H9 (cell line): ENCODE data around the gene SETDB2. TPM values are rescaled to one million over a fixed set of nuclear protein-coding genes. Genes with fewer than 3 reads are reported as not detected.

Source experiments
- DNase-seq: peaks from one replicate; pipeline ENCODE4 v3.0.0-alpha.2; 2017
- H2AFZ ChIP-seq: one replicate; pipeline ENCODE4 v1.6.1; 2013; ENCODE audit warnings: mild to moderate bottlenecking, low read length, control low read depth, moderate library complexity
- H2AK5ac ChIP-seq: 2 replicates; pipeline ENCODE4 v1.6.1; 2013; ENCODE audit warnings: low read length, control low read depth, mixed read lengths; ENCODE audit not compliant: insufficient read length
- H2BK120ac ChIP-seq: one replicate; pipeline ENCODE4 v1.6.1; 2013; ENCODE audit warnings: low read depth, mild to moderate bottlenecking, low read length, control low read depth, inconsistent platforms; ENCODE audit not compliant: poor library complexity, severe bottlenecking
- H2BK12ac ChIP-seq: 2 replicates; pipeline ENCODE4 v1.6.1; 2013; ENCODE audit warnings: low read length, control low read depth, mixed read lengths, low read depth; ENCODE audit not compliant: insufficient read length
- H2BK15ac ChIP-seq: 2 replicates; pipeline ENCODE4 v1.6.1; 2013; ENCODE audit warnings: low read depth, low read length, control low read depth
- H2BK20ac ChIP-seq: one replicate; pipeline ENCODE4 v1.6.1; 2013; ENCODE audit warnings: low read depth, mild to moderate bottlenecking, low read length, control low read depth, inconsistent platforms; ENCODE audit not compliant: poor library complexity, severe bottlenecking
- H2BK5ac ChIP-seq: 2 replicates; pipeline ENCODE4 v1.6.1; 2013; ENCODE audit warnings: low read length, control low read depth, mixed read lengths; ENCODE audit not compliant: insufficient read length
- H3K14ac ChIP-seq: 2 replicates; pipeline ENCODE4 v1.6.1; 2013; ENCODE audit warnings: low read length, control low read depth; ENCODE audit not compliant: insufficient read depth
- H3K18ac ChIP-seq: 2 replicates; pipeline ENCODE4 v1.6.1; 2013; ENCODE audit warnings: low read depth, mild to moderate bottlenecking, mixed read lengths, low read length, control low read depth; ENCODE audit not compliant: insufficient read length
- H3K23ac ChIP-seq: 2 replicates; pipeline ENCODE4 v1.6.1; 2013; ENCODE audit warnings: low read length, control low read depth, mixed read lengths, low read depth; ENCODE audit not compliant: insufficient read length
- H3K23me2 ChIP-seq: 2 replicates; pipeline ENCODE4 v1.6.1; 2013; ENCODE audit warnings: low read depth, mild to moderate bottlenecking, mixed read lengths, low read length, control low read depth; ENCODE audit not compliant: insufficient read length, poor library complexity, severe bottlenecking
- H3K27ac ChIP-seq: 2 replicates; pipeline ENCODE4 v1.5.1; 2013; ENCODE audit warnings: low read length, control low read depth, mixed read lengths, low read depth; ENCODE audit not compliant: insufficient read length
- H3K27me3 ChIP-seq: 2 replicates; pipeline ENCODE4 v1.6.1; 2013; ENCODE audit warnings: low read length, control low read depth, inconsistent platforms; ENCODE audit not compliant: insufficient read depth
- H3K4ac ChIP-seq: 2 replicates; pipeline ENCODE4 v1.6.1; 2013; ENCODE audit warnings: low read depth, mild to moderate bottlenecking, control low read depth, inconsistent platforms, low read length, moderate library complexity
- H3K4me1 ChIP-seq: 2 replicates; pipeline ENCODE4 v1.6.1; 2013; ENCODE audit warnings: low read length, control low read depth, inconsistent platforms; ENCODE audit not compliant: insufficient read depth
- H3K4me2 ChIP-seq: 2 replicates; pipeline ENCODE4 v1.6.1; 2013; ENCODE audit warnings: low read length, control low read depth, mixed read lengths; ENCODE audit not compliant: insufficient read length, insufficient read depth
- H3K56ac ChIP-seq: 2 replicates; pipeline ENCODE4 v1.6.1; 2013; ENCODE audit warnings: low read depth, mild to moderate bottlenecking, mixed read lengths, low read length, control low read depth; ENCODE audit not compliant: insufficient read length
- H3K79me1 ChIP-seq: 2 replicates; pipeline ENCODE4 v1.6.1; 2013; ENCODE audit warnings: low read depth, mild to moderate bottlenecking, moderate library complexity, low read length, control low read depth, inconsistent platforms; ENCODE audit not compliant: insufficient read depth, poor library complexity, severe bottlenecking
- H3K79me2 ChIP-seq: 2 replicates; pipeline ENCODE4 v1.6.1; 2013; ENCODE audit warnings: low read length, control low read depth, inconsistent platforms; ENCODE audit not compliant: insufficient read depth
- H3K9ac ChIP-seq: 2 replicates; pipeline ENCODE4 v1.6.1; 2013; ENCODE audit warnings: low read length, control low read depth, mixed read lengths; ENCODE audit not compliant: insufficient read length; ENCODE audit errors: extremely low read depth
- H3K9me3 ChIP-seq: one replicate; pipeline ENCODE4 v1.6.1; 2013; ENCODE audit warnings: low read depth, low read length, inconsistent platforms; ENCODE audit not compliant: control insufficient read depth
- H3T11ph ChIP-seq: one replicate; pipeline ENCODE4 v1.6.1; 2013; ENCODE audit warnings: mild to moderate bottlenecking, low read length, control low read depth, inconsistent platforms
- H4K20me1 ChIP-seq: one replicate; pipeline ENCODE4 v1.6.1; 2013; ENCODE audit not compliant: control insufficient read depth, insufficient read length, insufficient read depth
- H4K5ac ChIP-seq: 2 replicates; pipeline ENCODE4 v1.6.1; 2013; ENCODE audit warnings: low read depth, mild to moderate bottlenecking, mixed read lengths, low read length, control low read depth; ENCODE audit not compliant: insufficient read length
- H4K8ac ChIP-seq: replicated peaks from 2 replicates; pipeline ENCODE4 v1.6.1; 2013; ENCODE audit warnings: low read length, control low read depth, mixed read lengths, low read depth; ENCODE audit not compliant: insufficient read length
- H4K91ac ChIP-seq: 2 replicates; pipeline ENCODE4 v1.6.1; 2013; ENCODE audit warnings: low read depth, mild to moderate bottlenecking, moderate library complexity, mixed read lengths, low read length, control low read depth; ENCODE audit not compliant: insufficient read length
- H3K27ac Mint-ChIP-seq, 3 experiments: 2 replicates in 2 of 3; 3 replicates in 1 of 3; pipeline ENCODE4 v1.8.0; 2020 to 2021; ENCODE audit warnings: mixed read lengths in 3 of 3, mild to moderate bottlenecking in 1 of 3, moderate library complexity in 1 of 3
- H3K27me3 Mint-ChIP-seq: 2 replicates; pipeline ENCODE4 v1.8.0; 2021; ENCODE audit warnings: low read depth, mild to moderate bottlenecking, moderate library complexity, mixed read lengths
- H3K36me3 Mint-ChIP-seq, 3 experiments: 2 replicates in 2 of 3; 3 replicates in 1 of 3; pipeline ENCODE4 v1.8.0; 2020 to 2021; ENCODE audit warnings: low read depth in 3 of 3, mixed read lengths in 3 of 3; ENCODE audit not compliant: insufficient read depth in 1 of 3
- H3K4me1 Mint-ChIP-seq, 2 experiments: 2 replicates each; pipeline ENCODE4 v1.8.0; 2020; ENCODE audit warnings: mixed read lengths in 2 of 2
- H3K4me3 Mint-ChIP-seq, 2 experiments: 2 replicates in 1 of 2; 3 replicates in 1 of 2; pipeline ENCODE4 v1.8.0; 2020 to 2021; ENCODE audit warnings: mild to moderate bottlenecking in 2 of 2, mixed read lengths in 2 of 2, moderate library complexity in 1 of 2
- H3K9me3 Mint-ChIP-seq, 2 experiments: 2 replicates in 1 of 2; 3 replicates in 1 of 2; pipeline ENCODE4 v1.8.0; 2020; ENCODE audit warnings: mild to moderate bottlenecking in 2 of 2, mixed read lengths in 2 of 2, moderate library complexity in 1 of 2
- WGBS: extraction: QIAGEN DNeasy Blood & Tissue Kit; methylation state at CpG from one replicate; pipeline ENCODE4 v1.1.7; 2013; ENCODE audit warnings: missing lambda C conversion rate, low lambda C conversion rate, mixed read lengths; ENCODE audit not compliant: insufficient read length; ENCODE audit errors: extremely low coverage; 5-methylcytosine and 5-hydroxymethylcytosine counted together
- total RNA-seq: library from RNA; stranded (reverse); gene quantifications from 2 replicates; pipeline ENCODE4 v1.2.1, GENCODE V29; 2021
- TF ChIP-seq, protein P1 (sequence below): fragments of 200-600 bp; sonication (generic); conservative IDR thresholded peaks from 3 replicates; pipeline ENCODE4 v1.8.0; 2021; ENCODE audit warnings: antibody characterized with exemption, mild to moderate bottlenecking

SETDB2 gene
- total RNA-seq, 1 experiment from 2014 or later = 5.7 TPM

GRCh38 chr13:49450105-49450819, 6.2 kb downstream of the SETDB2 start:
- Histone ChIP-seq H3K4me1 (no peaks in the 10 kb centered on the region), H3K9me3 (no peaks in the 10 kb centered on the region), H4K20me1 (no peaks in the 10 kb centered on the region), H3K79me2 (no peaks in the 10 kb centered on the region), H3K14ac (no peak overlapping the region), H4K8ac (no peak overlapping the region), H2BK20ac (no peak overlapping the region), H2AK5ac (no peak overlapping the region), H3K9ac (no peak overlapping the region), H3K4ac (no peak overlapping the region), H3K56ac (no peak overlapping the region), H3K23me2 (no peaks in the 10 kb centered on the region), H3K79me1 (no peaks in the 10 kb centered on the region), H3K27me3 (no peaks in the 10 kb centered on the region), H2BK5ac (no peak overlapping the region), H3K18ac (no peak overlapping the region), H3K23ac (no peak overlapping the region), H4K5ac (no peak overlapping the region), H2AFZ (no peak overlapping the region), H2BK120ac (no peak overlapping the region), H4K91ac (no peak overlapping the region), H3T11ph (no peak overlapping the region), H2BK12ac (no peak overlapping the region), H3K27ac (no peak overlapping the region), H3K4me2 (no peak overlapping the region), H2BK15ac (no peak overlapping the region)
- Mint-ChIP-seq H3K9me3 (no peaks in the 10 kb centered on the region), H3K4me3 (no peak overlapping the region), H3K4me1 (peaks cover 0 to 5% of the 10 kb centered on the region in 2 experiments; a peak in 1 of 4 replicates), H3K27me3 (no peaks in the 10 kb centered on the region), H3K27ac (no peak overlapping the region), H3K36me3 (peaks cover 0 to 1% (median 0%) of the 10 kb centered on the region in 3 experiments; a peak in 2 of 7 replicates)
- TF ChIP-seq, protein P1, sequence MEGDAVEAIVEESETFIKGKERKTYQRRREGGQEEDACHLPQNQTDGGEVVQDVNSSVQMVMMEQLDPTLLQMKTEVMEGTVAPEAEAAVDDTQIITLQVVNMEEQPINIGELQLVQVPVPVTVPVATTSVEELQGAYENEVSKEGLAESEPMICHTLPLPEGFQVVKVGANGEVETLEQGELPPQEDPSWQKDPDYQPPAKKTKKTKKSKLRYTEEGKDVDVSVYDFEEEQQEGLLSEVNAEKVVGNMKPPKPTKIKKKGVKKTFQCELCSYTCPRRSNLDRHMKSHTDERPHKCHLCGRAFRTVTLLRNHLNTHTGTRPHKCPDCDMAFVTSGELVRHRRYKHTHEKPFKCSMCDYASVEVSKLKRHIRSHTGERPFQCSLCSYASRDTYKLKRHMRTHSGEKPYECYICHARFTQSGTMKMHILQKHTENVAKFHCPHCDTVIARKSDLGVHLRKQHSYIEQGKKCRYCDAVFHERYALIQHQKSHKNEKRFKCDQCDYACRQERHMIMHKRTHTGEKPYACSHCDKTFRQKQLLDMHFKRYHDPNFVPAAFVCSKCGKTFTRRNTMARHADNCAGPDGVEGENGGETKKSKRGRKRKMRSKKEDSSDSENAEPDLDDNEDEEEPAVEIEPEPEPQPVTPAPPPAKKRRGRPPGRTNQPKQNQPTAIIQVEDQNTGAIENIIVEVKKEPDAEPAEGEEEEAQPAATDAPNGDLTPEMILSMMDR = no peak
- DNase-seq = no peak
- no CpG with 5 or more reads among the region's 3 CpGs for WGBS
